HepG2 (cell line): ENCODE measurements around the gene LLGL2. TPM values are rescaled to one million over a fixed set of nuclear protein-coding genes. Genes with fewer than 3 reads are reported as not detected.
A peak's percentile ranks its signal among the peaks of the same experiment; 100 is the strongest.

Experiments
- ATAC-seq: fragments of 200-7000 bp; cut with Tn5 transposase; 3 replicates; pipeline ENCODE4 v1.9.1; 2020; ENCODE audit warnings: mild to moderate bottlenecking, moderate library complexity
- BruUV-seq: library from RNA; stranded (reverse); fragments of 400-500 nt; replicated peaks from 2 replicates; lab custom pipeline; 2021; lab: Mats Ljungman, UMichigan
- CTCF ChIA-PET: fragments of 300-600 bp; formaldehyde crosslinking; extraction: SDS; loops from one replicate; lab custom pipeline; 2021; ENCODE audit warnings: low total read pairs, inconsistent platforms, low intra/inter-chr PET ratio; lab: Yijun Ruan, JAX
- POLR2A ChIA-PET: fragments of 350-600 bp; sonication (Branson Sonifier 250); formaldehyde crosslinking; loops from one replicate; lab custom pipeline; 2020; ENCODE audit warnings: antibody characterized with exemption, inconsistent platforms; lab: Yijun Ruan, JAX
- DNase-seq: peaks from one replicate; pipeline ENCODE4 v3.0.0-alpha.2; 2015; ENCODE audit warnings: low spot score
- FAIRE-seq: peaks from 3 replicates; lab custom pipeline; 2011; peaks lifted over from hg19 to GRCh38; lab: Jason Lieb, UNC
- H2AFZ ChIP-seq: one replicate; pipeline ENCODE4 v1.6.1; 2011; ENCODE audit warnings: low read length, inconsistent platforms
- H3K27ac ChIP-seq: fragments of 300-600 bp; 3 replicates; pipeline ENCODE4 v1.8.0; 2011; ENCODE audit warnings: mixed run types, mild to moderate bottlenecking, mixed read lengths, low read length, inconsistent platforms; ENCODE audit not compliant: insufficient read depth; ENCODE audit errors: extremely low read length
- H3K27me3 ChIP-seq, 2 experiments: fragments of 200-600 bp in 1 of 2; 2 replicates in 1 of 2; 3 replicates in 1 of 2; pipeline versions ENCODE4 v1.6.0 to v1.8.0; 2011; ENCODE audit warnings: low read length in 2 of 2, mild to moderate bottlenecking in 2 of 2, moderate library complexity in 2 of 2, inconsistent platforms in 1 of 2; ENCODE audit not compliant: insufficient read depth in 2 of 2, control insufficient read depth in 1 of 2
- H3K36me3 ChIP-seq, 2 experiments: fragments of 200-600 bp in 1 of 2; replicated peaks in 1 of 2; 2 replicates in 1 of 2; 3 replicates in 1 of 2; pipeline versions ENCODE4 v1.5.1 to v1.8.0; 2011; ENCODE audit warnings: low read length in 2 of 2, inconsistent platforms in 1 of 2; ENCODE audit not compliant: insufficient read depth in 2 of 2, control insufficient read depth in 1 of 2
- H3K4me1 ChIP-seq: 2 replicates; pipeline ENCODE4 v1.5.1; 2012; ENCODE audit warnings: low read length, inconsistent platforms; ENCODE audit not compliant: insufficient read depth
- H3K4me2 ChIP-seq: 2 replicates; pipeline ENCODE4 v1.6.0; 2011; ENCODE audit warnings: low read depth, low read length, inconsistent platforms
- H3K4me3 ChIP-seq, 3 experiments: fragments of 200-600 bp in 1 of 3; sonication (generic), shearing (Covaris generic) in 1 of 3; replicated peaks in 1 of 3; 2 replicates each; pipeline ENCODE4 v1.5.1; 2011 to 2016; ENCODE audit warnings: low read length in 3 of 3, inconsistent platforms in 2 of 3, low read depth in 2 of 3, mild to moderate bottlenecking in 2 of 3, control low read depth in 1 of 3, mixed read lengths in 1 of 3; ENCODE audit not compliant: insufficient read depth in 1 of 3
- H3K79me2 ChIP-seq: one replicate; pipeline ENCODE4 v1.6.1; 2011; ENCODE audit warnings: low read length, inconsistent platforms; ENCODE audit not compliant: insufficient read depth
- H3K9ac ChIP-seq: 2 replicates; pipeline ENCODE4 v1.6.0; 2011; ENCODE audit warnings: mild to moderate bottlenecking, low read depth, low read length, inconsistent platforms; ENCODE audit not compliant: insufficient read depth
- H3K9me3 ChIP-seq: 2 replicates; pipeline ENCODE4 v1.5.1; 2012; ENCODE audit warnings: mild to moderate bottlenecking, low read length
- H4K20me1 ChIP-seq: 2 replicates; pipeline ENCODE4 v1.6.0; 2011; ENCODE audit warnings: inconsistent platforms, mild to moderate bottlenecking, low read length, moderate library complexity; ENCODE audit not compliant: insufficient read depth
- CHCHD3 ChIP-seq: sonication (generic); formaldehyde crosslinking; IDR thresholded peaks from 2 replicates; pipeline ENCODE4 v1.8.0; 2022; ENCODE audit warnings: mild to moderate bottlenecking, missing genetic modification reagents, moderate library complexity
- FOXA3 ChIP-seq: IDR thresholded peaks from 2 replicates; pipeline ENCODE4 v1.6.1; 2016; ENCODE audit warnings: missing genetic modification reagents, missing compliant biosample characterization
- MEIS2 ChIP-seq: sonication (generic); formaldehyde crosslinking; IDR thresholded peaks from 2 replicates; pipeline ENCODE4 v1.9.0; 2021; ENCODE audit warnings: mild to moderate bottlenecking, missing genetic modification reagents
- NR1H2 ChIP-seq: sonication (generic); formaldehyde crosslinking; IDR thresholded peaks from 2 replicates; pipeline ENCODE4 v1.8.1; 2022; ENCODE audit warnings: low read depth, missing genetic modification reagents, borderline replicate concordance
- RERE ChIP-seq: IDR thresholded peaks from 2 replicates; pipeline ENCODE4 v1.6.1; 2016; ENCODE audit warnings: low read depth, missing genetic modification reagents, missing compliant biosample characterization
- RFXANK ChIP-seq: IDR thresholded peaks from 2 replicates; pipeline ENCODE4 v1.6.1; 2016
- RXRB ChIP-seq: IDR thresholded peaks from 2 replicates; pipeline ENCODE4 v1.6.1; 2016; ENCODE audit warnings: borderline replicate concordance, missing genetic modification reagents, missing compliant biosample characterization
- STAT5B ChIP-seq: sonication (generic); formaldehyde crosslinking; IDR thresholded peaks from 2 replicates; pipeline ENCODE4 v1.4.0; 2020; ENCODE audit warnings: missing genetic modification reagents
- TFAP4 ChIP-seq: sonication (generic); IDR thresholded peaks from 2 replicates; pipeline ENCODE4 v1.6.1; 2016; ENCODE audit warnings: low read depth, borderline replicate concordance
- ZFX ChIP-seq: sonication (generic); formaldehyde crosslinking; IDR thresholded peaks from 2 replicates; pipeline ENCODE4 v1.4.0; 2020; ENCODE audit warnings: mild to moderate bottlenecking, low read depth, missing genetic modification reagents, moderate library complexity
- ZNF329 ChIP-seq: sonication (generic); formaldehyde crosslinking; IDR thresholded peaks from 2 replicates; pipeline ENCODE4 v1.9.0; 2021; ENCODE audit warnings: low read depth, mild to moderate bottlenecking, missing genetic modification reagents
- ZNF484 ChIP-seq: sonication (generic); formaldehyde crosslinking; IDR thresholded peaks from 2 replicates; pipeline ENCODE4 v1.5.1; 2020; ENCODE audit warnings: mild to moderate bottlenecking, low read depth, missing genetic modification reagents, borderline replicate concordance
- ZNF614 ChIP-seq: IDR thresholded peaks from 2 replicates; pipeline ENCODE4 v1.6.1; 2018; ENCODE audit warnings: missing biosample characterization, missing genetic modification reagents, inconsistent platforms, borderline replicate concordance
- ZNF768 ChIP-seq: sonication (generic); formaldehyde crosslinking; IDR thresholded peaks from 2 replicates; pipeline ENCODE4 v1.4.0; 2020; ENCODE audit warnings: missing genetic modification reagents
- ZNF790 ChIP-seq: sonication (generic); formaldehyde crosslinking; IDR thresholded peaks from 2 replicates; pipeline ENCODE4 v1.8.0; 2022; ENCODE audit warnings: missing genetic modification reagents, mild to moderate bottlenecking, borderline replicate concordance
- WGBS: methylation state at CpG from one replicate; pipeline ENCODE4 v1.1.6; 2017; ENCODE audit warnings: low lambda C conversion rate; 5-methylcytosine and 5-hydroxymethylcytosine counted together
- in situ Hi-C: cut with HindIII; loops from 2 replicates; pipeline ENCODE4 v1.10.0; 2017; ENCODE audit warnings: low pct_unique_long_range_greater_than_20kb; ENCODE audit not compliant: extremely low pct_ligation_motif_present
- intact Hi-C: fragments of 100-400 bp; cut with micrococcal nuclease; formaldehyde crosslinking; loops from one replicate; pipeline ENCODE4 v1.10.0; 2022; ENCODE audit not compliant: unreplicated experiment
- polyA plus RNA-seq, 8 experiments: library from polyadenylated mRNA; depleted of rRNA in 3 of 8; stranded (reverse) in 7 of 8; unstranded in 1 of 8; fragments of >200 nt; fragmentation: Illumina TruSeq in 4 of 8; extraction: Trizol in 4 of 8; gene quantifications; 2 replicates each; pipeline versions ENCODE4 v1.2.1 to v1.2.3, GENCODE V29; 2011 to 2016; ENCODE audit warnings: low read depth in 4 of 8, missing spikeins in 1 of 8, mixed read lengths in 1 of 8; ENCODE audit not compliant: insufficient read depth in 1 of 8
- total RNA-seq, 5 experiments: library from RNA; depleted of rRNA; stranded (reverse); fragments of >200 nt; fragmentation: Illumina TruSeq; extraction: Trizol; gene quantifications; 2 replicates each; pipeline ENCODE4 v1.2.3, GENCODE V29; 2016; ENCODE audit warnings: low read depth in 1 of 5
- TF ChIP-seq, protein P1 (sequence below): sonication (generic); formaldehyde crosslinking; IDR thresholded peaks from 2 replicates; pipeline ENCODE4 v1.8.0; 2022; ENCODE audit warnings: mild to moderate bottlenecking, missing genetic modification reagents; ENCODE audit not compliant: insufficient replicate concordance

The LLGL2 gene
- total and polyA plus RNA-seq, 2 of the 13 experiments (the other 11 are each of a cell fraction or from before 2014, with no cell fraction given), result 83.0 to 86.7 TPM

GRCh38 chr17:75524269-75524969 is 1.1 kb upstream of the LLGL2 start:
- WGBS, result 42% methylated on average over 22 of the region's 24 CpGs
- intact Hi-C loops, result no loop called here
- Histone ChIP-seq H3K9me3 (no peaks in the 10 kb centered on the region), H3K4me3 (peak overlapping the region; percentile 85 to 95 (median 86); a peak in 5 of 6 replicates), H3K9ac (peak overlapping the region; percentile 56; the same call in 1 of the 2 replicates), H3K27ac (peak overlapping the region; percentile 64), H3K79me2 (peaks cover 17% of the 10 kb centered on the region), H3K4me1 (peaks cover 21% of the 10 kb centered on the region), H2AFZ (no peak overlapping the region), H4K20me1 (peaks cover 5% of the 10 kb centered on the region; the same call in 1 of the 2 replicates), H3K4me2 (peak overlapping the region; percentile 77), H3K27me3 (no peaks in the 10 kb centered on the region), H3K36me3 (peaks cover 3 to 21% of the 10 kb centered on the region in 2 experiments; a peak in 4 of 5 replicates)
- FAIRE-seq, result no peak
- BruUV-seq, result no TSS peak
- POLR2A ChIA-PET, result interaction anchor here (0.5 to 3.0 kb wide), 16 partner anchors 8 to 255 kb away, joined by 3 to 29 read pairs (median 6); partner anchors contain the start of genes TMEM94 and TSEN54
- no peak for ATAC-seq
- CTCF ChIA-PET, result interaction anchor here (1.5 to 2.7 kb wide), 3 partner anchors 8 to 98 kb away, joined by 4 to 26 read pairs (median 12); partner anchors contain the start of genes CASKIN2 and TSEN54
- DNase-seq, result no peak
- in situ Hi-C loops, result no loop called here
- TF ChIP-seq STAT5B (CRISPR knock-in tag), result no peak
- no peak for TF ChIP-seq RXRB (CRISPR knock-in tag)
- TF ChIP-seq, protein P1, sequence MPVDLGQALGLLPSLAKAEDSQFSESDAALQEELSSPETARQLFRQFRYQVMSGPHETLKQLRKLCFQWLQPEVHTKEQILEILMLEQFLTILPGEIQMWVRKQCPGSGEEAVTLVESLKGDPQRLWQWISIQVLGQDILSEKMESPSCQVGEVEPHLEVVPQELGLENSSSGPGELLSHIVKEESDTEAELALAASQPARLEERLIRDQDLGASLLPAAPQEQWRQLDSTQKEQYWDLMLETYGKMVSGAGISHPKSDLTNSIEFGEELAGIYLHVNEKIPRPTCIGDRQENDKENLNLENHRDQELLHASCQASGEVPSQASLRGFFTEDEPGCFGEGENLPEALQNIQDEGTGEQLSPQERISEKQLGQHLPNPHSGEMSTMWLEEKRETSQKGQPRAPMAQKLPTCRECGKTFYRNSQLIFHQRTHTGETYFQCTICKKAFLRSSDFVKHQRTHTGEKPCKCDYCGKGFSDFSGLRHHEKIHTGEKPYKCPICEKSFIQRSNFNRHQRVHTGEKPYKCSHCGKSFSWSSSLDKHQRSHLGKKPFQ, result peak; percentile 6
- TF ChIP-seq MEIS2 (CRISPR knock-in tag), result no peak
- TF ChIP-seq CHCHD3 (CRISPR knock-in tag), result 0 out of 2 replicates have a peak, but pooled peaks have one; percentile 8
- TF ChIP-seq ZNF768 (CRISPR knock-in tag), result no peak
- TF ChIP-seq ZNF790 (CRISPR knock-in tag), result no peak
- TF ChIP-seq RFXANK (CRISPR knock-in tag), result no peak
- TF ChIP-seq RERE (CRISPR knock-in tag), result no peak
- no peak for TF ChIP-seq ZFX
- no peak for TF ChIP-seq FOXA3 (CRISPR knock-in tag)
- TF ChIP-seq ZNF614, result 0 out of 2 replicates have a peak, but pooled peaks have one; percentile 17
- 0 out of 2 replicates have a peak, but pooled peaks have one; percentile 22 for TF ChIP-seq NR1H2 (CRISPR knock-in tag)
- TF ChIP-seq ZNF484 (CRISPR knock-in tag), result no peak
- no peak for TF ChIP-seq TFAP4
- TF ChIP-seq ZNF329 (CRISPR knock-in tag), result no peak
